ENCODE measurements around the gene SLC25A30. TPM values are rescaled to one million over a fixed set of nuclear protein-coding genes. Genes with fewer than 3 reads are reported as not detected.

Gene SLC25A30
- total RNA-seq (2014; rRNA removed; shearing (Covaris generic)) (4.3 and 10.2 TPM in 2 replicates), polyA plus RNA-seq (2016; fragmentation: Nextera tagmentation; extraction: Ambion mirVana) (4.3 and 4.5 TPM in 2 replicates)

- Histone ChIP-seq H3K9me2 (ENCODE audit: insufficient read depth) (no peaks in the 10 kb centered on the region), H3K4me3 (peak within 1 kb of the TSS; percentile 85), H3K4me1 (ENCODE audit: insufficient read depth) (peaks cover 15% of the 10 kb centered on the region), H3K9ac (peak within 1 kb of the TSS; percentile 81), H4K20me1 (ENCODE audit: insufficient read depth) (no peaks in the 10 kb centered on the region), H3K79me2 (ENCODE audit: insufficient read depth) (peaks cover 35% of the 10 kb centered on the region), H3K27me3 (replicated peaks; ENCODE audit: insufficient read depth) (no peaks in the 10 kb centered on the region), H3K27ac (peak within 1 kb of the TSS; percentile 67), H3K36me3 (ENCODE audit: low read depth) (no peaks in the 10 kb centered on the region), H3K4me2 (ENCODE audit: unreplicated experiment) (peak within 1 kb of the TSS; percentile 74), H2AFZ (peak within 1 kb of the TSS; percentile 90), H3F3A (ENCODE audit: insufficient read depth) (peaks cover 19% of the 10 kb centered on the region), H3K9me3 (ENCODE audit: low read depth) (no peaks in the 10 kb centered on the region)
- peak; percentile 95 for DNase-seq
- in situ Hi-C loops (cut with MboI) = no loop called here
- WGBS, 2 experiments (ENCODE audit: low coverage in 1 of 2, low lambda C conversion rate in 2 of 2, missing lambda C conversion rate in 2 of 2) = 1 to 2% methylated on average over 53 to 60 of the region's 64 CpGs
- TF ChIP-seq EZH2 (IDR thresholded peaks at IDR 0.05; ENCODE audit: insufficient read depth, poor library complexity, severe bottlenecking) = no peak
Measured at GRCh38 chr13:45417790-45418534, at the start of gene SLC25A30. TSS of gene SLC25A30 (minus strand) at chr13:45418373. CDS start at chr13:45411425, 6,948 bp downstream.

DNA sequence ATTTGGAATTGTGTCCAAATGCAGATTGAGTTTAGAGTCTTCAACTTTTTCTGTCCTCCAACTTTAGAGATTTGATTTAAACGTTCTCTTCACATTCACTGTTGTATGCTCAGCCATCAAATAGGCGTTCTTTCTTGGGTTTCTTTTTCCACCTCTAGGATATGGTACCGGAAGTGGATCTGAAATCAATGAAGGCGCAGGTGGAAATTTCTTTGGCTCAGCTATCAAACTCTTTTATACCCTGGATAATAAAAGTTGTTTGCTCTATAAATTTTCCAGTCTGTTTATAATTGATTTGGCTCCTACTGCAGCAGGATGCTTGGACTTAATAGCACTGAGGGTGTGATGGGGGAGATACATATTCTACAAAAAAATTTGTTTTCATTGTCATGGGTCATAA, 48.2 kb upstream of the SLC25A30 start:
- no peak for DNase-seq
- peak overlapping the region; percentile 89 for H3K4me3 ChIP-seq
- H3K27me3 ChIP-seq (replicated peaks; ENCODE audit: insufficient read depth) = no peaks in the 10 kb centered on the region
- H3K27ac ChIP-seq = no peak overlapping the region
- in situ Hi-C loops (cut with MboI) = no loop called here
- peak overlapping the region; percentile 96 for H3K9ac ChIP-seq
- no peak for TF ChIP-seq EZH2 (IDR thresholded peaks at IDR 0.05; ENCODE audit: insufficient read depth, poor library complexity, severe bottlenecking)
- no peak for TF ChIP-seq EZH2phosphoT487 (IDR thresholded peaks at IDR 0.05; ENCODE audit: insufficient read depth, low read depth)
- H3K9me3 ChIP-seq (ENCODE audit: low read depth) = no peaks in the 10 kb centered on the region
- H3K4me1 ChIP-seq (ENCODE audit: insufficient read depth) = peaks cover 36% of the 10 kb centered on the region
- H4K20me1 ChIP-seq (ENCODE audit: insufficient read depth) = peaks cover 23% of the 10 kb centered on the region; the same call in 1 of the 2 replicates
- H3K4me2 ChIP-seq (ENCODE audit: unreplicated experiment) = peak overlapping the region; percentile 96
- peaks cover 30% of the 10 kb centered on the region; the same call in 1 of the 2 replicates for H3F3A ChIP-seq (ENCODE audit: insufficient read depth)
- no peak overlapping the region for H2AFZ ChIP-seq
- H3K79me2 ChIP-seq (ENCODE audit: insufficient read depth) = peaks cover 65% of the 10 kb centered on the region
- H3K36me3 ChIP-seq (ENCODE audit: low read depth) = peaks cover 6% of the 10 kb centered on the region; the same call in 1 of the 2 replicates
- WGBS, 2 experiments (ENCODE audit: low coverage in 1 of 2, low lambda C conversion rate in 2 of 2, missing lambda C conversion rate in 2 of 2) = 73 to 76% methylated on average over 4 of the region's 4 CpGs
- no peaks in the 10 kb centered on the region for H3K9me2 ChIP-seq (ENCODE audit: insufficient read depth)

- Histone ChIP-seq H3K9me2 (ENCODE audit: insufficient read depth) (no peaks in the 10 kb centered on the region), H3K27me3 (replicated peaks; ENCODE audit: insufficient read depth) (no peaks in the 10 kb centered on the region), H3K79me2 (ENCODE audit: insufficient read depth) (peaks cover 50% of the 10 kb centered on the region)
Measured at GRCh38 chr13:45464687-45465453, 46.7 kb upstream of the SLC25A30 start, which contains the start of gene COG3. TSS of gene COG3 (plus strand) at chr13:45464939. CDS start at chr13:45465037, 98 bp downstream.

DNA sequence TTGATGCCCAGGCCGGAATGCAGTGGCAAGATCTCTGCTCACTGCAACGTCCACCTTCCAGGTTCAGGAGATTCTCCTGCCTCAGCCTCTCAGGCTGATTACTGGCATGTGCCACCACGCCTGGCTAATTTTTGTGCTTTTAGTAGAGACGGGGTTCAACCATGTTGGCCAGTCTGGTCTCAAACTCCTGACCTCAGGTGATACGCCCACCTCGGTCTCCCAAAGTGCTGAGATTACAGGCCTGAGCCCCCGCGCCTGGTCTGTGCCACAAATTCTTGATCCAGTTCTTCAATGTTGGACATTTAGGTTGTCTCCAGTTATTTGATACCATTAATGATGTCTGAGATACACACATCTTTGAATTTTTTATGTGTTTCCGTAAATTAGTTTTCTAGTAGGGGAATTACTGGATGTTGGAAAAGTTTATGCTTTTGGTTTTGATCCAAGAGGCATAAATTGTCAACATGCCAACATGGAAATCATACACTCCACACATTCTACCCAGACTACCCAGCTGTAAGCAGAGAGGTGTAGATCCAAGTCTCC, 46.0 kb upstream of the SLC25A30 start:
- no peak for TF ChIP-seq EZH2 (IDR thresholded peaks at IDR 0.05; ENCODE audit: insufficient read depth, poor library complexity, severe bottlenecking)
- TF ChIP-seq EZH2phosphoT487 (IDR thresholded peaks at IDR 0.05; ENCODE audit: insufficient read depth, low read depth) = no peak
- H3K9ac ChIP-seq = peak overlapping the region; percentile 96
- WGBS, 2 experiments (ENCODE audit: low coverage in 1 of 2, low lambda C conversion rate in 2 of 2, missing lambda C conversion rate in 2 of 2) = 81 to 84% methylated on average over 9 of the region's 9 CpGs

More at GRCh38 chr13:45464687-45465453, 46.7 kb upstream of the SLC25A30 start, which contains the start of gene COG3:
- Histone ChIP-seq H3K4me1 (ENCODE audit: insufficient read depth) (peaks cover 36% of the 10 kb centered on the region), H3K4me2 (ENCODE audit: unreplicated experiment) (peak within 1 kb of the TSS; percentile 96), H3K4me3 (peak within 1 kb of the TSS; percentile 89), H3F3A (ENCODE audit: insufficient read depth) (peaks cover 30% of the 10 kb centered on the region; the same call in 1 of the 2 replicates), H3K36me3 (ENCODE audit: low read depth) (peaks cover 6% of the 10 kb centered on the region; the same call in 1 of the 2 replicates), H3K9me3 (ENCODE audit: low read depth) (no peaks in the 10 kb centered on the region), H2AFZ (peak within 1 kb of the TSS; percentile 98), H3K9ac (peak within 1 kb of the TSS; percentile 96), H4K20me1 (ENCODE audit: insufficient read depth) (0 out of 2 replicates have a peak, but pooled peaks cover 17% of the 10 kb centered on the region), H3K27ac (peak within 1 kb of the TSS; percentile 88)
- 1 to 4% methylated on average over 42 to 58 of the region's 63 CpGs for WGBS, 2 experiments (ENCODE audit: low coverage in 1 of 2, low lambda C conversion rate in 2 of 2, missing lambda C conversion rate in 2 of 2)
- in situ Hi-C loops (cut with MboI) = no loop called here
- TF ChIP-seq EZH2phosphoT487 (IDR thresholded peaks at IDR 0.05; ENCODE audit: insufficient read depth, low read depth) = no peak
- peak; percentile 98 for DNase-seq

More for the DNA sequence above, 46.0 kb upstream of the SLC25A30 start:
- Histone ChIP-seq H3K4me1 (ENCODE audit: insufficient read depth) (peaks cover 36% of the 10 kb centered on the region), H3K4me2 (ENCODE audit: unreplicated experiment) (peak overlapping the region; percentile 78), H3K36me3 (ENCODE audit: low read depth) (peaks cover 6% of the 10 kb centered on the region; the same call in 1 of the 2 replicates), H3K9me2 (ENCODE audit: insufficient read depth) (no peaks in the 10 kb centered on the region), H3K9me3 (ENCODE audit: low read depth) (no peaks in the 10 kb centered on the region), H3K27me3 (replicated peaks; ENCODE audit: insufficient read depth) (no peaks in the 10 kb centered on the region), H3K27ac (peak overlapping the region; percentile 88), H3K4me3 (peak overlapping the region; percentile 89), H3K79me2 (ENCODE audit: insufficient read depth) (peaks cover 43% of the 10 kb centered on the region), H4K20me1 (ENCODE audit: insufficient read depth) (0 out of 2 replicates have a peak, but pooled peaks cover 17% of the 10 kb centered on the region), H3F3A (ENCODE audit: insufficient read depth) (peaks cover 30% of the 10 kb centered on the region; the same call in 1 of the 2 replicates), H2AFZ (peak overlapping the region; percentile 98)
- in situ Hi-C loops (cut with MboI) = no loop called here
- no peak for DNase-seq

All from GM23248 (cell line).